ENCODE measurements around the gene SAMD13.

- TF ChIP-seq FOXA1 (IDR thresholded peaks at IDR 0.05) (no peak), L3MBTL2 (conservative IDR thresholded peaks at IDR 0.05) (no peak), TARDBP (IDR thresholded peaks at IDR 0.05) (no peak), BHLHE40 (IDR thresholded peaks at IDR 0.05; ENCODE audit: borderline replicate concordance) (no peak), SP1 (IDR thresholded peaks at IDR 0.05) (no peak), NFRKB (IDR thresholded peaks at IDR 0.05) (no peak), FOXM1 (IDR thresholded peaks at IDR 0.05; ENCODE audit: borderline replicate concordance) (no peak)
Measured at GRCh38 chr1:84386716-84387479, 85.4 kb downstream of the SAMD13 start.
